HG03060 (cell line): ENCODE measurements around the gene CXXC4.

Source experiments
- ATAC-seq: cut with Tn5 transposase; IDR thresholded peaks from one replicate; pipeline ENCODE4 v1.9.1; 2021; ENCODE audit warnings: low read depth, moderate number of reproducible peaks; ENCODE audit not compliant: unreplicated experiment

The CXXC4 gene

DNA sequence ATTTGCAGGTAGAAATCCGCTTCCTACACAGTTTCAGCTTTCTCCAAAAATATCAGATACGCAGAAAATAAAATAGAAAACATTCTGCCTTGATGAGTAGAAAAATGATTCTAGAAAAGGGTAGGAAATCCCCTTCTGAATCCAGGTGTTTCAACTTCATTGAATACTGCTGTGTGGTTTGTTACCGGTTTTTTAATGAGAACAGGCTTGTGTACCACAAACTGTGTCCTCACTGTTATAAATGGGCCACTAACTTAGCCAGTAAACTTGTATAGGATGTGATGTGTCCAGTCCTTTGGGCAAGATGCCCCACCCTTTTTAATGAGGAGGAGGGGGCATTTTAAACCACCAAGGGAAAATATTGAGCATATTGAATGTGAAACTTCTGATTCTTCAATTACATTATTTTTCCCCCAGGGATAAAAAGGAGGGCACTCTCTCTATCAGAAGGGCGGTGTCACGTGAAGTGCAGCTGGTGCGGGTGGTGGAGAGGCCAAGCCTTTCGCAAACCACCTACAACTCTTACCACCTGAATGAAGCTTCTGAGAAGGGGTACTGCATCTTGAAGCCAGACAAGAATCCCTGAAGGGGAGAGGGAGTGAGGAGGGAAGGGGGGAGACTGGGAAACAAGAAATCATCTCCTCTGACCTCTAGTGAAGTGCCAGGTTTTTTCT, 4.5 kb downstream of the CXXC4 start:
- ATAC-seq = peak; percentile 33

GRCh38 chr4:104489731-104490095, 5.0 kb downstream of the CXXC4 start:
- ATAC-seq = peak; percentile 26

DNA sequence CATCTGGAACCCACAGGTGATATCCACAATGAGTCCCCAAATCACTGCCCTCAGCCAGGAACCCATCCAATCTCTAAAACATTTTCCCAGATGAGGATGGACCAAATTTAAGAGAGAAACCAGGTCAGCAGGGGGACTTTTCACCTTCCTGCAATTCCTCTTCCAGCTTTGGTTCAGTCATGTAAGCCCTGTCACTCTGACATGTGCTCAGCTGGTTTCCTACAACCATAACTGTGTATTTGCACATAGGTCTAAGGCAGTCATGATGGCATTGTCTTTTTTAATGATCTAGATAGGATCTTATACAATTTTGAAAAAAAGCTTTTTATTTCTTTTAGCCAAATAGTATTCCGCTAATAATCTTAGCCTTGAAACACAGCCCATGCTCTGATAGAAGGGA, 6.5 kb downstream of the CXXC4 start:
- ATAC-seq = no peak

- no peak for ATAC-seq
These were observed 7.8 kb downstream of the CXXC4 start for GRCh38 chr4:104486716-104487504.

GRCh38 chr4:104475652-104476051, 19.0 kb downstream of the CXXC4 start:
- no peak for ATAC-seq

DNA sequence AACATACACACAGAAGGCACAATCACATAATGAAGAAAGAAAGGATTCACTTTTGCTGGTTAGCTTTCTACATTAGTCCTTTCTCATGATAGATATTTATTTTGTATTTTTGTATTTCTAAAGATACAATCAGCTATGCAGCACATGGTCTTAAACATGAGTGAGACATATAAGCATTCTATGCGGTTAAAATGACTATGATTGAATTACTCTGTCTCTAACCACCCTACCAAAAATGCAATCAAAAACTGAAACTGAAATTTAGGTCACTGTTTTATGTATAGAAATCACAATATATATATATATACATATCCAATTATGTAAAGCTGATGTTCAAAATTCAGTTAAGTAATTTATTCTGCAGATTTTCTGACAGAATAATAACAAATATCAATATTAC, 21.9 kb downstream of the CXXC4 start:
- ATAC-seq = no peak

- no peak for ATAC-seq
These were observed 23.9 kb downstream of the CXXC4 start for GRCh38 chr4:104470770-104471169.

DNA sequence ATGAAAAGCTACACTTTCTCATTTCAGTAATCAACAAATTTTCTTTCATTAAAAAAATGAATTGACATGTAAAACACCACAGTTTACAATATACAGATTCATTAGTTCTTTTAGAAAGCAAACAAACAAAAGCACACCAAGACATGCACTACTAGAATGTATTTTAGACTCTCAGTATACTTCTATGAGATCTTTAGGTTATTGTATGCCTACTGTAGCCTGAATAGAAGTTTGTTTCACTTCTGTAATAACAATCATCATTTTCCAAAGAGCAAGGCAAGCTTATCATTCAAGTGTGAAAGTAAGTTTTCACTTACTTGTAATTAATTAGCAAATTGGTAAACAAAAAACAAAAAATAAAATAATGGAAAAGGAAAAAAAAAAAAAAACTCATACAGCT, 24.9 kb downstream of the CXXC4 start:
- ATAC-seq = no peak

GRCh38 chr4:104465619-104466018, 29.1 kb downstream of the CXXC4 start:
- ATAC-seq = no peak

- no peak for ATAC-seq
These were observed 29.5 kb downstream of the CXXC4 start for GRCh38 chr4:104465201-104465600.

- no peak for ATAC-seq
These were observed 32.1 kb downstream of the CXXC4 start for GRCh38 chr4:104462641-104463040.

- ATAC-seq = no peak
These were observed 37.2 kb downstream of the CXXC4 start for GRCh38 chr4:104457308-104457981.

DNA sequence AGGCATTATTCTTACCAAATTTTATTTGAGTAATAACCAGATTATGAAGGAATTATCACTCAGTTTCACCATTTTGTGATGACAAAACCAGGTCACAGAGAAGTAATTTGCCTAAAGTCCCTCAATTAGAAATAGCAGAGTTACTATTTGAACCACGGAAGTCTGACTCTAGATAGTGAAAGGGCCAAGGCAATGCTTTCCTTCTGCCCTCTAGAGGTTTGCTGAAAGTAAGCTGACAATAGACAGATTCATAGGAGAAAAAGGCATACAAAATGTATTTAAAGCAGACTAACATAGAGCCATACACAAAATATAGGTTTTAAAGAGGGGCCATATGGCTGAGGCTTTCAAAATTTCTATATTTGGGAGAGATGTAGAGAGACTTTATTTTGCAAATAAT, 43.1 kb downstream of the CXXC4 start:
- ATAC-seq = no peak

DNA sequence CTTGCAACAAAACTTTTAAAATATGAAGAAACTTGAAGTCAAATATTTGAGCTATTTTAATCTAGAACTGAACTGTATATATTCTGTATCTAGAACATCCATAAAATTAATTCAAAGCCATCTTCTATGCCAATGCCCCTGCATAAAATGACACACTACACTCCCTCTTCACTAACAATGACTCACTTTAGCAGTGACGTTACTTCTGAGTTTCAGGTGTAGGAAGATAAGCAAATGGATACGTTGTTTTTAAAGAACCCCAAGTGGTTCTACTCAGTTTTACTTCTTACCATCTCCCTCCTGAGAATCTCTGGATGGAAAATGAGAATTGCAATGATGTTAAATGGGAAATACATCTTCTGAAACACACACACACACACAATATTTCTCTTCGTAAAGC, 45.2 kb downstream of the CXXC4 start:
- ATAC-seq = no peak

DNA sequence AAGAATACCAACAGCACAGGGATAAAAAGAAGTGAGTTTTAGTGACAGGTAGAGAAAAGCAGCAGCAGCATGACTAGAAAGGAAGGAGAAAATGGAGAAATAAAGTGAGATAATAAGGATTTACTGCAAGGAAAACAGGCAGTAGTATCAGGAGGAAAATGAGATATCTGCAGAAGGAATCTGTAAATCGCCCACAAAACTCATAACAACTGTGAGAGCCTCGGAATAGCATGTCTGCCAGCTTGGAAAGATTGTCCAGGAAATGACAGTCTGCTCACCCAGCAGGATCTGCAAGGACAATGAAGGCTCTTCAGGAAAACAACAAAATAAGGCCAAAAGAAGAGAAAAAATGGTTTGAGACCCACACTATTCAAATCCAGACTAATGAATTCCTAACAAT, 47.4 kb downstream of the CXXC4 start:
- no peak for ATAC-seq

DNA sequence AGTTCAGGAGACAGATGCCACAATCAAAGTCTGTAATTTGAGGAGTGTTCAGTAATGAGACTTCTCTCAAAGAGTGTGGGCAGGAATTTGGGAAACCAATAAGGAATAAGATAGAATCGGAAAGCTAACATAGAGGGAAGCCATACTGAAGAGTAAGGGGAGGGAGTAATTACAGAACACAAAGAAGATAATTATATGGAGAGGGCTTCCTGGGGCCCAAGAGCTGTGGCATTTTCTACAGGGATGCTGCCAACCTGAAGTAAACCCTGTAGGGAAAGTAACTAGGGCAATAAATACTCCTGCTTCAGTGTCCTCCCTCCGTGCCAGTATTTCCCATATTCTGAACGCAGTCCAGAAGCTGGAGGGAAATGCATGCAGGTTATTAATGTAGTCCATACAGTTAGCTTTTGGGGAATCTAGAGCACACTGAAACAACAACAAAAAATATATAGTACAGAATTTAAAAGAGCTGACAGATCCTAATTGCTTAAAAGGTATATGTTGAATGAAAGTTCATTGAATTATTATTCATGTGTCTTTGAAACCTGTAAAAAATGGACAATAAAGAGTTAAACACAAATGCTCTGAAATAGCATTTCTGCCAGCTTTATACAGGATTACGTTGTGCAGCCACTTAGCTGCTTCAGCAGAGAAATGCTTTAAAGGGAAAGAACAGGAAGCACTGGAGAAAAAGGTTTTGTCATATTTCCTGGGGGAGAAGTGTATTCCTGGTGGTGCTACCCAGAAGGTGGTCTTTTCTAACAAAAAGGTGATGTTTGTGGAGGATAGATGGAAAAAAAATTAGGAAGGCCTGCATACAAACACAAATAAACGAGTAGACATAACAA, 48.0 kb downstream of the CXXC4 start:
- ATAC-seq = no peak

GRCh38 chr4:104444685-104445084, 50.0 kb downstream of the CXXC4 start:
- ATAC-seq = no peak

GRCh38 chr4:104436542-104436941, 58.2 kb downstream of the CXXC4 start:
- no peak for ATAC-seq

GRCh38 chr4:104429150-104429741, 65.4 kb downstream of the CXXC4 start:
- ATAC-seq = no peak

- ATAC-seq = no peak
These were observed 68.7 kb downstream of the CXXC4 start for GRCh38 chr4:104425948-104426347.
